ENCODE data around the gene ASB16. TPM values are rescaled to one million over a fixed set of nuclear protein-coding genes. Genes with fewer than 3 reads are reported as not detected.
A peak's percentile ranks its signal among the peaks of the same experiment; 100 is the strongest.

Gene ASB16
- total and polyA plus RNA-seq, 2 donors (not counting 3 experiments of a cell fraction or from before 2014, with no cell fraction given), result not detected

DNA sequence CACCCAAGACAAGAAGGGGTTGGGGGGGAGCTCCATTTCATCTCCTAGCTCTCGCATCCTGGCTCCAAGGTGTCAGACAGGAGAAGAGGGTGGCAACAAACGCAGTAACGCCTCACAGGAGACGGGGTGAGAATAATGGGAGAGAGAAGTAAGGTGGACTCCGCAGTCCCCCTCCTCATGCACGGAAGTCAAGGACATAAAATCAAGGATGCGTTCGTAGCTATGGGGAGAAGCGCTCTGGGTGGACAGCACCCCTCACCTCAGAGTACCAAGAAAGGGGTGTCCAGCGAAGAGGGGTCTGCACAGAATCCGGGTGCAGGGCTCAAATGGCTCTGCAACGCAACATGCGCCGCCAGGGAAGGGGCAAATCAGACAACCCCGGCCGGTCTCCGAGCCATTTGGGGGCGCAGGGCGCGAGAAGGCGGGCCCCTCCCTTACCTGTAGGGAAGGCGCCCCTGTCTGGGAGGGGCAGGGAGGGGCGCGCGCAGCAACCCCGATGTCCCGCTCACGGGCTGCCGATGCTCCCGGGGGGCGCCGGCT lies 47.6 kb upstream of the ASB16 start:
- Histone ChIP-seq H3K4me1 (ENCODE audit: control insufficient read depth, extremely low read depth, insufficient read depth, low read length) (peaks cover 7% of the 10 kb centered on the region), H3K4me2 (ENCODE audit: insufficient read depth, low read length) (peak overlapping the region; percentile 75), H3K4me3 (replicated peaks in 1 of 3; ENCODE audit: insufficient read depth in 1 of 3, low read depth in 1 of 3, low read length in 3 of 3) (peak overlapping the region; percentile 58 to 80 (median 78)), H3K36me3 (ENCODE audit: control insufficient read depth in 2 of 2, extremely low read depth in 1 of 2, insufficient read depth in 2 of 2, low read length in 2 of 2) (no peaks in the 10 kb centered on the region), H3K79me2 (ENCODE audit: control insufficient read depth, insufficient read depth, low read length) (no peaks in the 10 kb centered on the region), H3K27ac (ENCODE audit: insufficient read depth, low read depth, low read length) (peak overlapping the region; percentile 49), H3K9me3 (replicated peaks; ENCODE audit: control insufficient read depth, insufficient read depth, low read length) (no peaks in the 10 kb centered on the region), H3K9me1 (replicated peaks; ENCODE audit: control insufficient read depth, extremely low read depth, insufficient read depth, low read length) (no peaks in the 10 kb centered on the region), H4K20me1 (replicated peaks; ENCODE audit: control insufficient read depth, extremely low read depth, insufficient read depth, low read length) (no peaks in the 10 kb centered on the region), H3K27me3 (ENCODE audit: control insufficient read depth in 2 of 2, insufficient read depth in 2 of 2, low read length in 2 of 2) (peaks cover 2 to 7% of the 10 kb centered on the region in 2 experiments), H2AFZ (ENCODE audit: low read depth, low read length) (peak overlapping the region; percentile 75), H3K9ac (replicated peaks; ENCODE audit: extremely low read depth, insufficient read depth, low read length) (peak overlapping the region; percentile 86)
- ChIA-PET CTCF (interaction anchor here (0.6 to 2.2 kb wide), 31 partner anchors 7 to 212 kb away, joined by 3 to 17 read pairs (median 4); partner anchors contain the start of genes G6PC3, HROB and LSM12), POLR2A (interaction anchor here (0.6 to 1.2 kb wide), 5 partner anchors 15 to 82 kb away, joined by 4 to 6 read pairs (median 4); partner anchors contain the start of gene LSM12)
- DNase-seq (ENCODE audit: low read depth, low spot score) (no peak), FAIRE-seq (no peak)
- no TSS peak for BruUV-seq (replicated peaks)
- intact Hi-C loops (cut with micrococcal nuclease) (loop anchor here (1.0 kb wide), 5 partner anchors 12 to 57 kb away; partner anchors contain the start of genes G6PC3 and LSM12), dilution Hi-C loops (cut with MboI; ENCODE audit: extremely low pct_ligation_motif_present, low sequenced_read_pairs) (no loop called here)
- TF ChIP-seq MYC (IDR thresholded peaks at IDR 0.05; ENCODE audit: low read depth, low read length), result no peak
- TF ChIP-seq CTCF (IDR thresholded peaks at IDR 0.05; ENCODE audit: extremely low read depth in 1 of 2, insufficient read depth in 1 of 2, low read depth in 1 of 2, low read length in 2 of 2), result no peak
- TF ChIP-seq GATA2 (IDR thresholded peaks at IDR 0.05; ENCODE audit: insufficient read depth, insufficient read length, low read depth, low read length), result no peak
- no peak for TF ChIP-seq MAX (IDR thresholded peaks at IDR 0.05; ENCODE audit: insufficient read depth, insufficient read length)
- no peak for TF ChIP-seq EZH2 (IDR thresholded peaks at IDR 0.05; ENCODE audit: borderline replicate concordance, low read depth, low read length, severe bottlenecking)
- no peak for TF ChIP-seq POLR2A (IDR thresholded peaks at IDR 0.05; ENCODE audit: low read depth, low read length)
- TF ChIP-seq POLR2AphosphoS5 (IDR thresholded peaks at IDR 0.05; ENCODE audit: insufficient read depth, low read depth, low read length), result no peak
- no peak for TF ChIP-seq FOS (IDR thresholded peaks at IDR 0.05; ENCODE audit: borderline replicate concordance, insufficient read depth, low read length)
- TF ChIP-seq JUN (IDR thresholded peaks at IDR 0.05; ENCODE audit: borderline replicate concordance, insufficient read depth, insufficient read length, low read depth), result no peak

Measured in endothelial cell of umbilical vein (primary cell).